HUES48 (cell line): ENCODE data around the gene SECTM1.
"Not testable (repeated sequence)": the region's sequence is repeated elsewhere in the genome, so short reads cannot be mapped to it uniquely, and the experiment has no call there.

ENCODE experiments used
- H3K27ac ChIP-seq: one replicate; pipeline ENCODE4 v1.7.0; 2013; ENCODE audit warnings: low read depth, low read length, inconsistent platforms
- H3K27me3 ChIP-seq: 2 replicates; pipeline ENCODE4 v1.6.1; 2013; ENCODE audit warnings: mild to moderate bottlenecking, low read length; ENCODE audit not compliant: control insufficient read depth, insufficient read depth
- H3K36me3 ChIP-seq: 2 replicates; pipeline ENCODE4 v1.6.1; 2013; ENCODE audit warnings: low read length; ENCODE audit not compliant: control insufficient read depth, insufficient read depth
- H3K4me1 ChIP-seq: 2 replicates; pipeline ENCODE4 v1.6.1; 2013; ENCODE audit warnings: mild to moderate bottlenecking, low read length; ENCODE audit not compliant: control insufficient read depth, insufficient read depth
- H3K4me3 ChIP-seq: 2 replicates; pipeline ENCODE4 v1.5.1; 2013; ENCODE audit warnings: mild to moderate bottlenecking, low read depth, low read length
- H3K9ac ChIP-seq: 2 replicates; pipeline ENCODE4 v1.6.1; 2013; ENCODE audit warnings: mild to moderate bottlenecking, low read depth, low read length, moderate library complexity
- H3K9me3 ChIP-seq: 2 replicates; pipeline ENCODE4 v1.6.1; 2013; ENCODE audit warnings: low read length; ENCODE audit not compliant: control insufficient read depth, insufficient read depth

SECTM1 gene

DNA sequence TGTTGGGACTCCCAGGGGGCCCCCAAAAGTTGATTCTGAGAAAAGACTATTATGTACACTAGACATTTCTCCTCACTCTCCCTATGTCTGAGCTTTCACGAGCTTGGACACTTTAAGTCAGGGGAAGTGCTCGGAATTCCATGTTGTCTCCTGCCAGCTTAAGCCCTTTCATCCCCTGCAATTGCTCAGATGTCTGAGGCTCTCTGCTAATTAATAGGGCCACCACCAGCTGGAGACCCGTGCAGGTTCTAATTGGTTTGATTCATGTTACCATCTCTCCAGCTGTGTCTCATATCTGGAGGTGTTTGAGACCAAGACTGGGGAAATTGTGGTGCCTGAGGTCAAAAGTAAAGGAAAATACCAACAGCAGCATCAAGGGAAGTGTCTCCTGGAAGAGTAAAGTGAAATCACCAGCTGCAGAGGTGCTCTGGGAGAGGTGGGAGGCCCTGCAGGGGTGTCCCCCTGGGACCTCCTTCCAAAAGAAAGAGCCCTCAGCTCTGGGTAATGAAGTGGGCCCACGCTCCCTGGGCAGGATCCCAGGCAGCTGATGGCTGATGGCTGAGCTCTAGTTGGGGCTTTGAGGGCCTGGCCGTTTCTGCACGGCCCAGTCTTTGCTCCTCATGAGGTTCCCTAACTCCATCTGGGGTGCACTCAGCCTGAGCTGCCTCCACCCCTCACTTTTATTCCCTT, 32.2 kb upstream of the SECTM1 start:
- H3K36me3 ChIP-seq = no peaks in the 10 kb centered on the region
- H3K27ac ChIP-seq = no peak overlapping the region
- H3K27me3 ChIP-seq = peaks cover 13% of the 10 kb centered on the region
- H3K9me3 ChIP-seq = no peaks in the 10 kb centered on the region
- H3K9ac ChIP-seq = no peak overlapping the region
- H3K4me3 ChIP-seq = no peak overlapping the region
- H3K4me1 ChIP-seq = no peaks in the 10 kb centered on the region

DNA sequence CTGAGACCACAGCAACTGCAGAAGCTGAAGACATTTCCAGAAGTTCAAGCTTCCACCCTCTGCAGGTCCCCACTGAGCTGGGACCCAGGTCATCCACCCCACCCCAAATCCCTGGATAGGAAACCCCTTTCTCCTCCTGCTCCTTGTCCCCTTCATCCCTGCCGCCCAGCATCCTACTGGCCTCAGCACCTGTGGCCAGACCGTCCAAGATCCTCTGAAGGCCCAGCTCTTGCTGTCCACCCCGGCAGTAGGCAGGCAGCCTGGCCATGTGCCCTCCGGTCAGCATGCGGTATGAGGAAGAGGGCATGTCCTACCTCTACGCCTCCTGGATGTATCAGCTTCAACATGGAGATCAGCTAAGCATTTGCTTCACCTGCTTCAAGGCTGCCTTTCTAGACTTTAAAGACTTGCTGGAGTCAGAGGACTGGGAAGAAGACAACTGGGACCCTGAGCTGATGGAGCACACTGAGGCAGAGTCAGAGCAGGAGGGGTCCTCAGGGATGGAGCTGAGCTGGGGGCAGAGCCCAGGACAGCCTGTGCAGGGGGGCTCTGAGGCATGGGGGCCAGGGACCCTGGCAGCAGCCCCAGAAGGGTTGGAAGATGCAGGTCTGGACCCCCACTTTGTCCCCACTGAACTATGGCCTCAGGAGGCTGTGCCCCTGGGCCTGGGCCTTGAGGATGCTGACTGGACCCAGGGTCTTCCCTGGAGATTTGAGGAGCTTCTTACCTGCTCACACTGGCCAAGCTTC, 28.5 kb upstream of the SECTM1 start:
- H3K9ac ChIP-seq = no peak overlapping the region
- H3K27ac ChIP-seq = no peak overlapping the region
- H3K9me3 ChIP-seq = no peaks in the 10 kb centered on the region
- no peaks in the 10 kb centered on the region for H3K4me1 ChIP-seq
- H3K36me3 ChIP-seq = no peaks in the 10 kb centered on the region
- H3K27me3 ChIP-seq = peaks cover 4% of the 10 kb centered on the region; the same call in 1 of the 2 replicates
- no peak overlapping the region for H3K4me3 ChIP-seq

DNA sequence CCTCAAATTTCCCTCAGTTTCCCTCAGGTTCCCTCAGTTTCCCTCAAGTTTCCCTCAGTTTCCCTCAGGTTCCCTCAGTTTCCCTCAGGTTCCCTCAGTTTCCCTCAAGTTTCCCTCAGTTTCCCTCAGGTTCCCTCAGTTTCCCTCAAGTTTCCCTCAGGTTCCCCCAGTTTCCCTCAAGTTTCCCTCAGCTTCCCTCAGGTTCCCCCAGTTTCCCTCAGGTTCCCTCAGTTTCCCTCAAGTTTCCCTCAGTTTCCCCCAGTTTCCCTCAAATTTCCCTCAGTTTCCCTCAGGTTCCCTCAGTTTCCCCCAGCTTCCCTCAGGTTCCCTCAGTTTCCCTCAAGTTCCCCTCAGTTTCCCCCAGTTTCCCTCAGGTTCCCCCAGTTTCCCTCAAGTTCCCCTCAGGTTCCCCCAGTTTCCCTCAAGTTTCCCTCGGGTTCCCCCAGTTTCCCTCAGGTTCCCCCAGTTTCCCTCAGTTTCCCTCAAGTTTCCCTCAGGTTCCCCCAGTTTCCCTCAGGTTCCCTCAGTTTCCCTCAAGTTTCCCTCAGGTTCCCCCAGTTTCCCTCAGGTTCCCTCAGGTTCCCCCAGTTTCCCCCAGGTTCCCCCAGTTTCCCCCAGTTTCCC, 26.0 kb upstream of the SECTM1 start:
- H3K27me3 ChIP-seq, H3K4me1 ChIP-seq, H3K9ac ChIP-seq, H3K4me3 ChIP-seq, H3K36me3 ChIP-seq, H3K9me3 ChIP-seq, H3K27ac ChIP-seq: not testable (repeated sequence)

DNA sequence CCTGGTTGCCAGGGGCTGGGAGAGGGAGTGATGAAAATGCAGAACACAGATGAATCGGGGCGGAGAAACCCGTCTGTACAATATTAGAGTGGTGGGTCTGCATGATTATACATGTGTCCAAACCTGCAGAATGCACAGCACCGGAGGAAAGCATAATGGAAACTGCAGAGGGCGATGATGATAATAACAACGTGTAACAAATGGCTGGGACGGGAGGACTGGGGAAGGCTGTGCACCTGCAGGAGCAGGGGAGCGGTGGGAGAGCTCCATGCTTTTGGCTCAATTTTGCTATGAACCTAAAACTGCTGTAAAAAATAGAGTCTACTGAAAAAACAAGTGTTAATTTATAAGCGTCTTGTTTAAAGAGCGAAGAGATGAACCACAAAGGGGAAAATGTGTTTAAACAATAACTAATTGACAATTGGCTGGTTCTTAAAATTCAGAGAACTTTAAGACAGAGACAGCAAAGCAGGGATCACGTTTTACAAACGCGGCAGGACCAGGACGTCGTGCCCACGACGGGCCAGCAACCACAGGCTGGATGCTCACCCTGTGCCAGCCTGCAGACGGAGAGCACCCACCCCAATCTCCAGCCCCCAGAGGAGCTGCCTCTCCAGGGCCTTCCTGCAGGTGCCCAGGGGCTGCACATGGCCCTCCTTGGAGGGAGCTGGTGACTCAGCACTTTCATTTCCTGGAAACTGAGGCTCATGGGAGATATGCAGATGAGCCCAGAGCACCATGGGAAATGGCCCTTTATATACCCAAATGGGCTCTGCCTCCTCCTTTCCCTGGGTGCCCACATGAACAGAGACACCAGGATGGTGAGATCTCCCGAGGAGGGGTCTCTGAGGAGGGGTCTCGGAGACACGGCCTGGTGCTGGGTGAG, 25.1 kb upstream of the SECTM1 start, which contains the start of gene TEX19:
TSS of gene TEX19 (plus strand) at position 783 of the 886 bp plus-strand sequence. CDS start 2,904 bp downstream, outside the sequence.
- Histone ChIP-seq H3K27me3 (peaks cover 4% of the 10 kb centered on the region; the same call in 1 of the 2 replicates), H3K4me3 (no peak within 1 kb of the TSS), H3K9me3 (no peaks in the 10 kb centered on the region), H3K36me3 (no peaks in the 10 kb centered on the region), H3K27ac (no peak within 1 kb of the TSS), H3K4me1 (no peaks in the 10 kb centered on the region; the same call in 1 of the 2 replicates), H3K9ac (no peak within 1 kb of the TSS)

DNA sequence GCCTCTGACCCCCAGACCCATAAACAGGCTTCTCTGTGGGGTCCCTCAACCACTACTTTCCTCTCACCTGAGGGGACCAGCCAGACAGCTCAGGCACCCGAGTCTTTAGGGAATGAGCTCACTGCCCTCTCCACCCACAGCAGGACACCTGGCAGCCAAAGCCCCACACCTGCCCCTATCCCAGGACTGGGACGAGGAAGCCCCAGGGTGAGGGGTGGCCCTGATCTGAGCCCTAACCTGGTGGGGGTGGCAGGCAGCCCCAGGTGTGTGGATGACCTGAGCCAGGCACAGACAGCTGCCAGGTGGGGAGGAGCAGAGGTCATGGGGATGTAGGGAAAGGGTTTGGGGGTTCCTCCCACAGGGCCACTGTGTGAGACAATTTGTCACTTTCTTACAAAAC, 23.8 kb upstream of the SECTM1 start:
- Histone ChIP-seq H3K4me3 (no peak overlapping the region), H3K27ac (no peak overlapping the region), H3K9me3 (no peaks in the 10 kb centered on the region), H3K4me1 (no peaks in the 10 kb centered on the region; the same call in 1 of the 2 replicates), H3K27me3 (peaks cover 4% of the 10 kb centered on the region; the same call in 1 of the 2 replicates), H3K36me3 (no peaks in the 10 kb centered on the region), H3K9ac (no peak overlapping the region)

DNA sequence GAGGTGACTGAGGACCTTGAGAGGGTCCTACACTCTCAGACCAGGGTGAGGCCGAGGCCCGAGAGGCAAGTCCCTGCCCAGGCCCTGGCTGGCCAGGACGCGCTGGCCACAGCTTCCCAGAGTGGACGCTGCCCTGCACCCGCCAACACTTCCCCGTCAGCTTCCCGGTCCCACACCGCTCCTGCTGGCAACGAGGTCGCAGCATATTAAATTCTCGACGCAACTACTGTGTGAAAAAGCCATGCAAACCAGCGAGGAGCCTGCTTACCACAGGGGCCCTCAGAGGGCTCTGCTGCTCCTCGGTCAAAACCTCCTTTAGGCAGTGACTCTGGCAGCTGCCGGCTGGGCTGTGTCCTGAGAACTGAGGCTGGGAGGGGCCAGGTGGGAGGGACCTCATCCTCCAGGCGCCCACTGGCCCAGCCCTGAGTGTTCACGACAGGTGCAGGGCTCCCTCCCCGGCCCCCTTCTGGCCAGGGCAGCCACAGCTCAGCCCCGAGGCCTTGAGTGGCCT, 23.3 kb upstream of the SECTM1 start:
- peaks cover 4% of the 10 kb centered on the region; the same call in 1 of the 2 replicates for H3K27me3 ChIP-seq
- no peaks in the 10 kb centered on the region for H3K9me3 ChIP-seq
- H3K9ac ChIP-seq = no peak overlapping the region
- H3K36me3 ChIP-seq = no peaks in the 10 kb centered on the region
- no peaks in the 10 kb centered on the region; the same call in 1 of the 2 replicates for H3K4me1 ChIP-seq
- H3K27ac ChIP-seq = no peak overlapping the region
- no peak overlapping the region for H3K4me3 ChIP-seq

DNA sequence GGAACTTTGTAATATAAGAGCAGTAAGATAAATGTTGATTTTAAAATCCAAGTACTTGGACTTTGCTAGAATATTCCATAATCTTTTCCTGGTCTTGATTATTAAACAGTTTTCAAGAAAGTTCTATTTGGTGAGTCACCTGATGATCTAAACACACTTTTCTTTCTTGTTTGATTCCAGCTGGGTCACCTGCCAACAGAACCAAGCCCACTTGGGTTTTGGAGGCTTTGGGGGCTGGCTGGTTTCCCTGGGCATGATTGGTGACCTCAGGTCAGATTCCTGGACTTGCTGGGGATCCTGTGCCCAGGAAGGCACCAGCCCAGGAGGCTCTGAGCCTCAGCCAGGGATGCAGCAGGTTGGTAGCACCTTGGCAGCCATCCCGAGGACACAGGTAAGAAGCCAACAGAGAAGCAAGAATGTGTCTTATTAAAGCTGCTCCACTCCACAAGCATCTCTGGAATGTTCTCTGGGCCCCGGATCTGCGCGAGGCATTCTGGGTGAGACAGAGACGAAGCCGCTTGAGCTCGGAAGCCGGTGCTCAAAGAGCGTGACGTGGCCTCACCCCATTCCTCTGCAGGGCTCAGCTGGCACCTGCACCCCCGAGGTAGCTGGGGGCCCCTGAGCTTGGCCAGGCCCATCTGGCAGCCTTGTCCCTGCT, 22.3 kb upstream of the SECTM1 start:
- no peaks in the 10 kb centered on the region for H3K9me3 ChIP-seq
- H3K4me3 ChIP-seq = no peak overlapping the region
- no peak overlapping the region for H3K9ac ChIP-seq
- peaks cover 4% of the 10 kb centered on the region; the same call in 1 of the 2 replicates for H3K27me3 ChIP-seq
- H3K4me1 ChIP-seq = no peaks in the 10 kb centered on the region; the same call in 1 of the 2 replicates
- H3K27ac ChIP-seq = no peak overlapping the region
- H3K36me3 ChIP-seq = no peaks in the 10 kb centered on the region

DNA sequence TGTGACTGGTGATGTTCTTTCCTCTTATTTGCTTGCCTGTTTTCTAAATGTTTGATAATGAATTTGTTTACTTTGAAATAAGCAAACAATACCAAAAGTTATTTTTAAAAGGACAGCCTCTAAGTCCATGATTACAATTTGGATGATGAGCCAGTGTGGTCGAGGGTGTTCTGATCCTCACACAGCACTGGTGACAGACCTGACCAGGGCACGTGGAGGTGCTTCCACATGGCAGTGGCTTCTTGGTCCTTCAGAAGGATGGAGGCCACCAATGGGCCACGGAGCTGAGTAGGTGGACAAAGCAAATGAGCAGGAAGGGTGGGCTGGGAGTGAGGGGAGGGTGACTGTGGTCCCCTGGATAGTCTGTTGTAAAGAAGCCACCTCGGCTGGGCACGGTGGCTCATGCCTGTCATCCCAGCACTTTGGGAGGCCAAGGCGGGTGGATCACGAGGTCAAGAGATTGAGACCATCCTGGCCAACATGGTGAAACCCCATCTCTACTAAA, 21.3 kb upstream of the SECTM1 start:
- no peaks in the 10 kb centered on the region; the same call in 1 of the 2 replicates for H3K4me1 ChIP-seq
- H3K9me3 ChIP-seq = no peaks in the 10 kb centered on the region
- no peak overlapping the region for H3K9ac ChIP-seq
- no peaks in the 10 kb centered on the region for H3K36me3 ChIP-seq
- no peak overlapping the region for H3K4me3 ChIP-seq
- H3K27me3 ChIP-seq = peaks cover 4% of the 10 kb centered on the region; the same call in 1 of the 2 replicates
- H3K27ac ChIP-seq = no peak overlapping the region

DNA sequence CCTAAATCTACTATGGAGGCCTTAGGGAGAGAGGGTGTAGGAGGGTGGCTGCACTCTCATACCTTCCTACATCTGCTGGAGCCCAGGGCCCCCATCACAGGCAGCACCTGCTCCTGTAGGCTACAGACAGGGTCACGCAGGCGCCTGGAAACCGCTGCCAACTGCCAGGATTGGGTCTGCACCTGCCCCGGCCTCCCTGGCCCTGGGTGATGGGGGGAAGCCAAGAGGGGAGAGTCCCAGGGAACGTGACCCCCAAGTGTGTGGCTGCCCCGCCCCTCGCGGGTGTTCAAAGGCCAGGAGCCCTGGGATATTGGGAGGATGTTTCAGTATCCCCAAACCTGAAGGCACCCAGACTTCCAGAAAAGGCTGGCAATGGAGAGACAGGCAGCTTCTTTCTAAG, 19.9 kb upstream of the SECTM1 start:
- no peak overlapping the region for H3K4me3 ChIP-seq

More for the DNA sequence above, 19.9 kb upstream of the SECTM1 start:
- H3K27me3 ChIP-seq = no peaks in the 10 kb centered on the region
- H3K4me1 ChIP-seq = no peaks in the 10 kb centered on the region; the same call in 1 of the 2 replicates
- H3K36me3 ChIP-seq = no peaks in the 10 kb centered on the region
- H3K9ac ChIP-seq = no peak overlapping the region
- H3K27ac ChIP-seq = no peak overlapping the region
- H3K9me3 ChIP-seq = no peaks in the 10 kb centered on the region
